ENCODE results near the gene NIPAL4. TPM values are rescaled to one million over a fixed set of nuclear protein-coding genes. Genes with fewer than 3 reads are reported as not detected.

Gene NIPAL4
- total RNA-seq, 1 experiment from 2014 or later, result not detected

DNA sequence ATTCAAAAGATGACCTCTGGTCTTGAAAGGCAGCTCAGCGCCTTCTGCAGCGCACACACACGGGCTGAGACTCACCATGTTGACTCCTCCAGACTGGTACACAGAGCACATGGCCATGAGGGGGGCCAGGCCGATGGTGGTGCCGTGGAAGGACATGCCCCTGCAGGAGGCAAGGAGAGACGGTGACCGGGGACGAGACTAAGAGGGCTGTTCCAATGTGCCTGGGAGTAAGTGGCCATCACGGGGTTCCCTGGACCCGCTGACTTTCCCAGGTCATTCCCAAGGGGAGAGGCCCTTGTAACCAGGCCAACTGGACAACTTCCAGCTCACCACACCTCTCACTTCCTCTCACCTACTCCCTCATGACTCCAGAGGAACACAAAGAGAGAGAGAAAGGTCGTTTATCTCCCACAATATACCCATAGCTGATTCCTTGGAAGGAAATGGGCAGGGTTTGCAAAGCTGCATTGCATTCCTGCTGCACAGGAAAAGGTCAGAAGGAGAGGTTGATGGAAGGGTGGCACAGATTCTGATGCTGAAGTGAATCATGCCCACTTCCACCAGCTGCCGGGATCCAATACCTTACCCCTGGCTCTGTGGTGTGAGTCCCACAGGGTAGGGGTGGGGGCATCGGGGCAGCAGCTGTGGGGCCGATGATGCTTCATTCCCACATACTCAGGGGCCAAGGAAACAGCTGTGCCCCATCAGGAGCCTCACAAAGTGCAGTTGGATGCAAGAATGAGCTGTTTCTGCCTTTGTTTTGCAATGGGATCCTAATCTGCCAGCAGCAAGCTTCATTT lies 47.2 kb downstream of the NIPAL4 start:
- no peak overlapping the region for H3K27ac ChIP-seq (ENCODE audit: low read length)
- DNase-seq (ENCODE audit: low read depth, low spot score), result no peak
- in situ Hi-C loops (cut with HindIII; ENCODE audit: low pct_unique_long_range_greater_than_20kb, low sequenced_read_pairs), result no loop called here

DNA sequence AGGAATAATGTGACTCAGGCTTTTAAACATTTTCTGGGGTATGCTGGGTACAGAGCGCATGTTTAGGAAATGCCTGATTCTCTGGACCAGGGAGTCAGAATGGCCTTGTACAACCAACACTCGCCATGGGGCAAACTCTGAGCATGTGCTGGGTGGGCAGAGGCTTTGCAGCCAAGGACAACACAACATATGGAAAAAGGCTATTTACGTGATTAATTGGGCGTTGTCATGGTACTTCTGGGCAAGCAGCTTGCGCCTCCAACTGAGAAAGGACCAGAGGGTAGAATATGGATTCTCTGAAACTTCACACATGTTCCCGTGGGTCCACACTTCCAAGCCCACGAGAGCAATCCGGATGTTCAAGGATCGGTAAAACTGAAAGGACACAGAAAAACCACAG lies 49.1 kb downstream of the NIPAL4 start:
- no peaks in the 10 kb centered on the region for H3K9me3 ChIP-seq (ENCODE audit: control insufficient read depth, insufficient read depth, low read depth, low read length)
- H3K36me3 ChIP-seq (ENCODE audit: control insufficient read depth, insufficient read depth, low read length), result no peaks in the 10 kb centered on the region
- TF ChIP-seq, protein P1, sequence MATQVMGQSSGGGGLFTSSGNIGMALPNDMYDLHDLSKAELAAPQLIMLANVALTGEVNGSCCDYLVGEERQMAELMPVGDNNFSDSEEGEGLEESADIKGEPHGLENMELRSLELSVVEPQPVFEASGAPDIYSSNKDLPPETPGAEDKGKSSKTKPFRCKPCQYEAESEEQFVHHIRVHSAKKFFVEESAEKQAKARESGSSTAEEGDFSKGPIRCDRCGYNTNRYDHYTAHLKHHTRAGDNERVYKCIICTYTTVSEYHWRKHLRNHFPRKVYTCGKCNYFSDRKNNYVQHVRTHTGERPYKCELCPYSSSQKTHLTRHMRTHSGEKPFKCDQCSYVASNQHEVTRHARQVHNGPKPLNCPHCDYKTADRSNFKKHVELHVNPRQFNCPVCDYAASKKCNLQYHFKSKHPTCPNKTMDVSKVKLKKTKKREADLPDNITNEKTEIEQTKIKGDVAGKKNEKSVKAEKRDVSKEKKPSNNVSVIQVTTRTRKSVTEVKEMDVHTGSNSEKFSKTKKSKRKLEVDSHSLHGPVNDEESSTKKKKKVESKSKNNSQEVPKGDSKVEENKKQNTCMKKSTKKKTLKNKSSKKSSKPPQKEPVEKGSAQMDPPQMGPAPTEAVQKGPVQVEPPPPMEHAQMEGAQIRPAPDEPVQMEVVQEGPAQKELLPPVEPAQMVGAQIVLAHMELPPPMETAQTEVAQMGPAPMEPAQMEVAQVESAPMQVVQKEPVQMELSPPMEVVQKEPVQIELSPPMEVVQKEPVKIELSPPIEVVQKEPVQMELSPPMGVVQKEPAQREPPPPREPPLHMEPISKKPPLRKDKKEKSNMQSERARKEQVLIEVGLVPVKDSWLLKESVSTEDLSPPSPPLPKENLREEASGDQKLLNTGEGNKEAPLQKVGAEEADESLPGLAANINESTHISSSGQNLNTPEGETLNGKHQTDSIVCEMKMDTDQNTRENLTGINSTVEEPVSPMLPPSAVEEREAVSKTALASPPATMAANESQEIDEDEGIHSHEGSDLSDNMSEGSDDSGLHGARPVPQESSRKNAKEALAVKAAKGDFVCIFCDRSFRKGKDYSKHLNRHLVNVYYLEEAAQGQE (IDR thresholded peaks at IDR 0.05; ENCODE audit: insufficient read depth in 1 of 2, low read depth in 2 of 2, low read length in 1 of 2), result no peak
- no peak for TF ChIP-seq TCF7L2 (IDR thresholded peaks at IDR 0.05; ENCODE audit: low read depth, low read length)
- TF ChIP-seq POLR2AphosphoS5 (IDR thresholded peaks at IDR 0.05; ENCODE audit: low read depth, low read length), result no peak
- TF ChIP-seq, protein P2, sequence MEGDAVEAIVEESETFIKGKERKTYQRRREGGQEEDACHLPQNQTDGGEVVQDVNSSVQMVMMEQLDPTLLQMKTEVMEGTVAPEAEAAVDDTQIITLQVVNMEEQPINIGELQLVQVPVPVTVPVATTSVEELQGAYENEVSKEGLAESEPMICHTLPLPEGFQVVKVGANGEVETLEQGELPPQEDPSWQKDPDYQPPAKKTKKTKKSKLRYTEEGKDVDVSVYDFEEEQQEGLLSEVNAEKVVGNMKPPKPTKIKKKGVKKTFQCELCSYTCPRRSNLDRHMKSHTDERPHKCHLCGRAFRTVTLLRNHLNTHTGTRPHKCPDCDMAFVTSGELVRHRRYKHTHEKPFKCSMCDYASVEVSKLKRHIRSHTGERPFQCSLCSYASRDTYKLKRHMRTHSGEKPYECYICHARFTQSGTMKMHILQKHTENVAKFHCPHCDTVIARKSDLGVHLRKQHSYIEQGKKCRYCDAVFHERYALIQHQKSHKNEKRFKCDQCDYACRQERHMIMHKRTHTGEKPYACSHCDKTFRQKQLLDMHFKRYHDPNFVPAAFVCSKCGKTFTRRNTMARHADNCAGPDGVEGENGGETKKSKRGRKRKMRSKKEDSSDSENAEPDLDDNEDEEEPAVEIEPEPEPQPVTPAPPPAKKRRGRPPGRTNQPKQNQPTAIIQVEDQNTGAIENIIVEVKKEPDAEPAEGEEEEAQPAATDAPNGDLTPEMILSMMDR (IDR thresholded peaks at IDR 0.05), result no peak
- no peak for TF ChIP-seq SIN3A (IDR thresholded peaks at IDR 0.05; ENCODE audit: borderline replicate concordance, insufficient read depth, low read depth, low read length)
- ChIA-PET CTCF (no interaction called here), POLR2A (no interaction called here)
- in situ Hi-C loops (cut with HindIII; ENCODE audit: low pct_unique_long_range_greater_than_20kb, low sequenced_read_pairs), result no loop called here
- intact Hi-C loops (cut with micrococcal nuclease; ENCODE audit: unreplicated experiment), result no loop called here
- H3K27me3 ChIP-seq (ENCODE audit: control insufficient read depth, insufficient read depth, low read length), result no peaks in the 10 kb centered on the region
- ATAC-seq (no peak), DNase-seq (ENCODE audit: low read depth, low spot score) (no peak)
- H3K27ac ChIP-seq (ENCODE audit: low read length), result no peak overlapping the region
- no peak overlapping the region for H3K4me3 ChIP-seq (ENCODE audit: low read depth in 2 of 2, low read length in 2 of 2)
- H3K4me1 ChIP-seq (ENCODE audit: control insufficient read depth, insufficient read depth, low read length), result no peaks in the 10 kb centered on the region; the same call in 1 of the 2 replicates
- no TSS peak for BruUV-seq (replicated peaks)

More for the DNA sequence above, 47.2 kb downstream of the NIPAL4 start:
- ChIA-PET POLR2A (no interaction called here), CTCF (no interaction called here)
- H3K4me3 ChIP-seq (ENCODE audit: low read depth in 2 of 2, low read length in 2 of 2), result no peak overlapping the region
- no peaks in the 10 kb centered on the region for H3K9me3 ChIP-seq (ENCODE audit: control insufficient read depth, insufficient read depth, low read depth, low read length)
- no peaks in the 10 kb centered on the region for H3K27me3 ChIP-seq (ENCODE audit: control insufficient read depth, insufficient read depth, low read length)
- BruUV-seq (replicated peaks), result no TSS peak
- intact Hi-C loops (cut with micrococcal nuclease; ENCODE audit: unreplicated experiment), result no loop called here
- TF ChIP-seq, protein P1 (IDR thresholded peaks at IDR 0.05; ENCODE audit: insufficient read depth in 1 of 2, low read depth in 2 of 2, low read length in 1 of 2), result no peak
- TF ChIP-seq POLR2AphosphoS5 (IDR thresholded peaks at IDR 0.05; ENCODE audit: low read depth, low read length) (no peak), SIN3A (IDR thresholded peaks at IDR 0.05; ENCODE audit: borderline replicate concordance, insufficient read depth, low read depth, low read length) (no peak), TCF7L2 (IDR thresholded peaks at IDR 0.05; ENCODE audit: low read depth, low read length) (no peak)
- TF ChIP-seq, protein P2 (IDR thresholded peaks at IDR 0.05), result no peak
- no peaks in the 10 kb centered on the region for H3K36me3 ChIP-seq (ENCODE audit: control insufficient read depth, insufficient read depth, low read length)
- H3K4me1 ChIP-seq (ENCODE audit: control insufficient read depth, insufficient read depth, low read length), result no peaks in the 10 kb centered on the region; the same call in 1 of the 2 replicates
- ATAC-seq, result no peak
